ENCODE results near the gene STIP1. TPM values are rescaled to one million over a fixed set of nuclear protein-coding genes. Genes with fewer than 3 reads are reported as not detected.
A peak's percentile ranks its signal among the peaks of the same experiment; 100 is the strongest.

STIP1 gene
- total and polyA plus RNA-seq, 2 of the 4 experiments (the other 2 are of a cell fraction), result 201 to 489 TPM

DNA sequence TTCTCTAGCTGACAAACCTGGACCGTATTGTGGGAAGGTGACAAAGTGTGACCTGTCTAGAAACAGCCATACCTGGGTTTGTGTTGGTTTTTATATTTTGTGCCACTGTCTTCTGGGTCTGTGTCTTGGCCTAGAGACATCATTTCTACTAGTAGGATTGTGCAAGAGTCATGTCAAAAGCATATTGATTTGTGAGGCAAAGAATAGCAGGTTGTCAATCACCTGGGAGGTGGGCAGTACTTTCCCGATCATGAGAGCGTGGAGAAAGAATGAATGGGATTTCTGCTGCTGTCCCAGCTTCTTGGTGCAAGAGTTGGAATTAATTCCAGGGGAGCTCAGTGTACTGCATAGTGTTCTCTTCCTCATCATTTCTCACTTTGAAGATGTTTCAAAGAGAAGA is 15.6 kb downstream of the STIP1 start:
- ChIA-PET CTCF (no interaction called here), POLR2A (ENCODE audit: unreplicated experiment) (interaction anchor here (0.6 kb wide), 1 partner anchor 16 kb away, joined by 7 read pairs; the partner anchor contains the start of gene STIP1)
- Histone ChIP-seq H3K36me3 (ENCODE audit: control insufficient read depth, insufficient read depth, low read length) (peaks cover 70% of the 10 kb centered on the region), H4K8ac (ENCODE audit: low read depth in 2 of 2, low read length in 2 of 2) (no peak overlapping the region), H2AK9ac (replicated peaks; ENCODE audit: low read depth, low read length, poor library complexity) (no peak overlapping the region), H2AFZ (replicated peaks; ENCODE audit: low read length, poor library complexity) (no peak overlapping the region), H3K4me1 (ENCODE audit: control insufficient read depth, insufficient read depth, low read length) (no peaks in the 10 kb centered on the region), H4K20me1 (ENCODE audit: insufficient read depth, low read length) (peaks cover 13% of the 10 kb centered on the region; the same call in 1 of the 2 replicates), H3K18ac (ENCODE audit: low read depth, low read length) (no peak overlapping the region), H3K14ac (replicated peaks; ENCODE audit: low read depth, low read length) (no peak overlapping the region), H3K9ac (ENCODE audit: low read depth, low read length) (no peak overlapping the region), H4K5ac (ENCODE audit: low read depth, low read length) (no peak overlapping the region), H3K9me3 (ENCODE audit: control insufficient read depth, insufficient read depth, low read length) (no peaks in the 10 kb centered on the region), H3K9me1 (ENCODE audit: insufficient read depth, low read length) (no peaks in the 10 kb centered on the region), H2BK20ac (ENCODE audit: low read depth, low read length) (no peak overlapping the region), H2BK120ac (ENCODE audit: low read depth, low read length) (no peak overlapping the region), H2BK5ac (ENCODE audit: low read depth, low read length, poor library complexity, severe bottlenecking) (no peak overlapping the region), H4K91ac (ENCODE audit: insufficient read depth, low read depth, low read length) (no peak overlapping the region), H3K27ac (ENCODE audit: insufficient read depth, low read length) (no peak overlapping the region), H3K27me3 (ENCODE audit: control insufficient read depth, insufficient read depth, low read length) (no peaks in the 10 kb centered on the region), H3K56ac (ENCODE audit: extremely low read depth, insufficient read depth, low read length) (no peak overlapping the region), H3K4me3 (ENCODE audit: insufficient read depth, low read depth, low read length) (no peak overlapping the region), H3K4me2 (ENCODE audit: low read depth, low read length) (no peak overlapping the region), H3K4ac (ENCODE audit: low read depth, low read length) (no peak overlapping the region), H3K79me1 (ENCODE audit: low read depth in 1 of 2, low read length in 2 of 2) (peaks cover 12 to 37% of the 10 kb centered on the region in 2 experiments; a peak in 3 of 4 replicates), H2BK15ac (ENCODE audit: low read depth, low read length) (no peak overlapping the region), H2AK5ac (ENCODE audit: low read depth, low read length) (no peak overlapping the region), H3K23ac (ENCODE audit: low read depth, low read length) (no peak overlapping the region)
- TF ChIP-seq CEBPB (IDR thresholded peaks at IDR 0.05; ENCODE audit: low read depth, low read length) (peak; percentile 58), MAZ (IDR thresholded peaks at IDR 0.05; ENCODE audit: borderline replicate concordance, low read depth, low read length) (no peak)
- in situ Hi-C loops (cut with MboI; ENCODE audit: low sequenced_read_pairs), result loop anchor here (5.0 kb wide), 1 partner anchor 101 kb away; the partner anchor contains the start of gene CATSPERZ
- DNase-seq, result no peak
- BruUV-seq (replicated peaks), result no TSS peak
- WGBS, 2 experiments (ENCODE audit: extremely low coverage in 2 of 2, insufficient read length in 1 of 2), result no CpG with 5 or more reads among the region's 3 CpGs
- dilution Hi-C loops (cut with HindIII; ENCODE audit: low sequenced_read_pairs, unreplicated experiment), result no loop called here
- no peak for ATAC-seq (ENCODE audit: low read depth)
- intact Hi-C loops (cut with micrococcal nuclease), result loop anchor here (10.0 kb wide), 1 partner anchor 453 kb away; no protein-coding TSS in a partner anchor
